PC-3 (cell line): ENCODE measurements around the gene CPEB3. TPM values are rescaled to one million over a fixed set of nuclear protein-coding genes. Genes with fewer than 3 reads are reported as not detected.

Source experiments
- ATAC-seq: fragments of 200-7000 bp; cut with Tn5 transposase; 2 replicates; pipeline ENCODE4 v1.9.1; 2020; ENCODE audit warnings: mild to moderate bottlenecking, moderate library complexity
- BruUV-seq: library from RNA; stranded (reverse); fragments of 400-500 nt; replicated peaks from 2 replicates; lab custom pipeline; 2021; lab: Mats Ljungman, UMichigan
- CTCF ChIA-PET: fragments of 300-600 bp; sonication (Branson Sonifier 250); formaldehyde crosslinking; loops from one replicate; lab custom pipeline; 2022; ENCODE audit warnings: antibody characterized with exemption; lab: Charles Lee
- POLR2A ChIA-PET: fragments of 300-600 bp; sonication (Branson Sonifier 250); formaldehyde crosslinking; loops from one replicate; lab custom pipeline; 2022; ENCODE audit warnings: antibody characterized with exemption; ENCODE audit not compliant: unreplicated experiment; lab: Charles Lee
- DNase-seq: peaks from one replicate; pipeline ENCODE4 v3.0.0-alpha.2; 2015
- H2AFZ ChIP-seq: fragments of 300-600 bp; sonication (generic); 2 replicates; pipeline ENCODE4 v1.6.0; 2016; ENCODE audit warnings: antibody characterized with exemption, low read length
- H3F3A ChIP-seq: fragments of 300-600 bp; sonication (generic); one replicate; pipeline ENCODE4 v1.6.0; 2017; ENCODE audit warnings: antibody characterized with exemption, low read length, control low read depth, mild to moderate bottlenecking; ENCODE audit not compliant: unreplicated experiment
- H3K27ac ChIP-seq: fragments of 300-600 bp; sonication (generic); 2 replicates; pipeline ENCODE4 v1.5.1; 2016; ENCODE audit warnings: mild to moderate bottlenecking, low read length
- H3K27me3 ChIP-seq: fragments of 300-600 bp; sonication (generic); 2 replicates; pipeline ENCODE4 v1.6.1; 2016; ENCODE audit warnings: low read length, mixed read lengths
- H3K36me3 ChIP-seq: fragments of 300-600 bp; sonication (generic); 2 replicates; pipeline ENCODE4 v1.6.1; 2016; ENCODE audit warnings: low read depth, mixed run types, low read length, mixed read lengths
- H3K4me1 ChIP-seq: fragments of 300-600 bp; sonication (generic); 2 replicates; pipeline ENCODE4 v1.5.1; 2016; ENCODE audit warnings: low read length; ENCODE audit not compliant: insufficient read depth
- H3K4me2 ChIP-seq: fragments of 300-600 bp; sonication (generic); 2 replicates; pipeline ENCODE4 v1.6.0; 2016; ENCODE audit warnings: low read length
- H3K4me3 ChIP-seq: fragments of 300-600 bp; sonication (generic); 2 replicates; pipeline ENCODE4 v1.5.1; 2016; ENCODE audit warnings: mild to moderate bottlenecking, low read length, mixed read lengths
- H3K79me2 ChIP-seq: fragments of 300-600 bp; sonication (generic); 2 replicates; pipeline ENCODE4 v1.6.1; 2017; ENCODE audit warnings: low read length, mixed read lengths
- H3K9ac ChIP-seq: fragments of 300-600 bp; sonication (generic); 2 replicates; pipeline ENCODE4 v1.6.0; 2016; ENCODE audit warnings: mild to moderate bottlenecking, low read length
- H3K9me2 ChIP-seq: fragments of 300-600 bp; sonication (generic); replicated peaks from 2 replicates; pipeline ENCODE4 v1.6.1; 2016; ENCODE audit warnings: mixed run types, low read length, mixed read lengths
- H3K9me3 ChIP-seq: fragments of 300-600 bp; sonication (generic); 2 replicates; pipeline ENCODE4 v1.6.1; 2016; ENCODE audit warnings: low read length, mixed read lengths
- H4K20me1 ChIP-seq: fragments of 300-600 bp; sonication (generic); 2 replicates; pipeline ENCODE4 v1.6.1; 2016; ENCODE audit warnings: low read length, mixed read lengths
- CTCF ChIP-seq: fragments of 300-600 bp; sonication (generic); conservative IDR thresholded peaks from 2 replicates; pipeline ENCODE4 v1.5.1; 2017; ENCODE audit warnings: antibody characterized with exemption, low read depth, mild to moderate bottlenecking, low read length
- EZH2 ChIP-seq: fragments of 300-600 bp; sonication (generic); IDR thresholded peaks from one replicate; pipeline ENCODE4 v1.6.1; 2017; ENCODE audit warnings: antibody characterized with exemption, mild to moderate bottlenecking, low read length; ENCODE audit not compliant: unreplicated experiment
- EZH2phosphoT487 ChIP-seq: fragments of 300-600 bp; sonication (generic); IDR thresholded peaks from 2 replicates; pipeline ENCODE4 v1.6.1; 2018; ENCODE audit warnings: mild to moderate bottlenecking, antibody characterized with exemption, low read length, borderline replicate concordance
- intact Hi-C: fragments of 100-400 bp; cut with micrococcal nuclease; formaldehyde crosslinking; loops from 2 replicates; pipeline ENCODE4 v1.9.0; 2023
- total RNA-seq: library from RNA; depleted of rRNA; stranded (reverse); fragments of >200 nt; gene quantifications from 2 replicates; pipeline ENCODE4 v1.2.3, GENCODE V29; 2014

Gene CPEB3
- total RNA-seq, 1 experiment from 2014 or later: 0.80 TPM

GRCh38 chr10:92112462-92112861 is 178.4 kb downstream of the CPEB3 start:
- Histone ChIP-seq H3K4me3 (no peak overlapping the region), H3K79me2 (no peaks in the 10 kb centered on the region), H4K20me1 (no peaks in the 10 kb centered on the region), H3F3A (no peaks in the 10 kb centered on the region), H3K9ac (no peak overlapping the region), H3K4me1 (peaks cover 15% of the 10 kb centered on the region), H3K27ac (no peak overlapping the region), H3K36me3 (no peaks in the 10 kb centered on the region), H3K4me2 (no peak overlapping the region), H3K9me2 (no peaks in the 10 kb centered on the region), H3K27me3 (no peaks in the 10 kb centered on the region), H2AFZ (no peak overlapping the region), H3K9me3 (no peaks in the 10 kb centered on the region)
- intact Hi-C loops: no loop called here
- CTCF ChIA-PET: no interaction called here
- POLR2A ChIA-PET: no interaction called here
- no peak for ATAC-seq
- DNase-seq: no peak
- BruUV-seq: no TSS peak
- no peak for TF ChIP-seq EZH2

GRCh38 chr10:92111336-92111939 is 179.4 kb downstream of the CPEB3 start:
- no peaks in the 10 kb centered on the region for H3K79me2 ChIP-seq
- POLR2A ChIA-PET: no interaction called here
- H3K9me2 ChIP-seq: no peaks in the 10 kb centered on the region
- peak; percentile 52 for DNase-seq
- TF ChIP-seq EZH2phosphoT487: no peak
- no peak for TF ChIP-seq CTCF
- no peak for TF ChIP-seq EZH2
- H3K27ac ChIP-seq: no peak overlapping the region
- intact Hi-C loops: no loop called here
- H3K9ac ChIP-seq: no peak overlapping the region
- no TSS peak for BruUV-seq
- no peak overlapping the region for H3K4me3 ChIP-seq
- H3K4me1 ChIP-seq: peaks cover 15% of the 10 kb centered on the region
- H3F3A ChIP-seq: no peaks in the 10 kb centered on the region
- H3K4me2 ChIP-seq: no peak overlapping the region
- CTCF ChIA-PET: no interaction called here
- no peak for ATAC-seq
- H3K9me3 ChIP-seq: no peaks in the 10 kb centered on the region
- no peaks in the 10 kb centered on the region for H3K27me3 ChIP-seq
- H4K20me1 ChIP-seq: no peaks in the 10 kb centered on the region
- no peak overlapping the region for H2AFZ ChIP-seq
- no peaks in the 10 kb centered on the region for H3K36me3 ChIP-seq

- Histone ChIP-seq H3K79me2 (no peaks in the 10 kb centered on the region), H3K9me3 (no peaks in the 10 kb centered on the region), H3K4me3 (no peak overlapping the region), H3K36me3 (no peaks in the 10 kb centered on the region), H3K27ac (no peak overlapping the region), H3K27me3 (no peaks in the 10 kb centered on the region), H3F3A (no peaks in the 10 kb centered on the region), H3K9ac (no peak overlapping the region), H2AFZ (no peak overlapping the region), H3K4me2 (no peak overlapping the region), H3K4me1 (peaks cover 15% of the 10 kb centered on the region), H3K9me2 (no peaks in the 10 kb centered on the region), H4K20me1 (no peaks in the 10 kb centered on the region)
- DNase-seq (peak; percentile 39), ATAC-seq (no peak)
- ChIA-PET CTCF (no interaction called here), POLR2A (no interaction called here)
- no TSS peak for BruUV-seq
- TF ChIP-seq EZH2 (no peak), CTCF (no peak)
- intact Hi-C loops: no loop called here
Measured at GRCh38 chr10:92110039-92110794, 180.7 kb downstream of the CPEB3 start.
